Prostate gland (tissue), 2 donors: ENCODE data around the gene UHMK1. TPM values are rescaled to one million over a fixed set of nuclear protein-coding genes. Genes with fewer than 3 reads are reported as not detected.

Source experiments
- DNase-seq: peaks from one replicate; pipeline ENCODE4 v3.0.0-alpha.2; 2019; ENCODE audit warnings: low spot score
- H3K27ac ChIP-seq, 2 donors: fragments of 200-600 bp; sonication (generic); 2 replicates each; pipeline ENCODE4 v1.5.1; 2017 to 2019
- H3K27me3 ChIP-seq: fragments of 200-600 bp; sonication (generic); replicated peaks from 2 replicates; pipeline ENCODE4 v1.5.1; 2019; ENCODE audit not compliant: insufficient read depth
- H3K36me3 ChIP-seq, 2 donors: fragments of 200-600 bp; sonication (generic); 1 replicate in 1 of 2; 2 replicates in 1 of 2; pipeline versions ENCODE4 v1.5.1 to v1.8.1; 2017 to 2019
- H3K4me1 ChIP-seq: fragments of 200-600 bp; sonication (generic); replicated peaks from 2 replicates; pipeline ENCODE4 v1.5.1; 2019
- H3K4me3 ChIP-seq, 2 donors: fragments of 200-600 bp; sonication (generic); 2 replicates each; pipeline ENCODE4 v1.5.1; 2017 to 2019
- H3K9me3 ChIP-seq: fragments of 200-600 bp; sonication (generic); 2 replicates; pipeline ENCODE4 v1.5.1; 2017
- POLR2A ChIP-seq: fragments of 450-650 bp; IDR thresholded peaks from one replicate; pipeline ENCODE4 v1.6.1; 2016; ENCODE audit warnings: antibody characterized with exemption, mild to moderate bottlenecking
- POLR2AphosphoS5 ChIP-seq: sonication (generic); formaldehyde crosslinking; IDR thresholded peaks from one replicate; pipeline ENCODE4 v1.6.1; 2017; ENCODE audit warnings: antibody characterized with exemption
- WGBS: methylation state at CpG from one replicate; pipeline ENCODE4 v1.1.5; 2018; 5-methylcytosine and 5-hydroxymethylcytosine counted together
- intact Hi-C: fragments of 100-400 bp; cut with DNase I; formaldehyde crosslinking; loops from one replicate; pipeline ENCODE4 v1.14.2; 2022
- total RNA-seq, 2 donors: library from RNA; depleted of rRNA; stranded (reverse); fragments of >200 nt; gene quantifications; one replicate each; pipeline ENCODE4 v1.1.0, GENCODE V29; 2016
- TF ChIP-seq, protein P1 (sequence below), 4 experiments: fragments of 200-600 bp in 2 of 4; fragments of 450-650 bp in 2 of 4; sonication (generic) in 2 of 4; IDR thresholded peaks; 1 replicate in 3 of 4; 2 replicates in 1 of 4; pipeline ENCODE4 v1.5.1; 2016 to 2019; ENCODE audit warnings: antibody characterized with exemption in 4 of 4, mild to moderate bottlenecking in 2 of 4, moderate library complexity in 2 of 4

UHMK1 gene
- total RNA-seq, 2 donors from 2014 or later = 34.7 to 47.0 TPM

DNA sequence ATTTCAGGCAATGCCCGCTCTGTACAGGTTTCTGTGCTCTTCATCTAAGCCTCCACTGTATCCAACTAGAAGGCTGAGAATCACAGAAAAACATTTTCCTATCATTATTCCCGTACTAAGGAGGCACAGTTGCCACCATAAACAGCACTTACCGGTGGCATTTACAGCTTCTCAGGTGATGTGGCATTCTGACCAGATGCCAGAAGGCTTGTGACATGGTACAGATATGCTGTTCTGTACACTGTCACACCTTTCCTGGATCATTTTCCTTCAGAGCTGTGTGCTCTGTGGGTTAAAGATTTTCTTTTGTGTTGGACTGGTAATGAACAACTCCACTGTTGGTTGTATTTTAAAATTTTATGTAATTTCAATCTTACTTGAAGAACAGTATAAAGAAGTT, 59.9 kb downstream of the UHMK1 start:
- intact Hi-C loops = no loop called here

DNA sequence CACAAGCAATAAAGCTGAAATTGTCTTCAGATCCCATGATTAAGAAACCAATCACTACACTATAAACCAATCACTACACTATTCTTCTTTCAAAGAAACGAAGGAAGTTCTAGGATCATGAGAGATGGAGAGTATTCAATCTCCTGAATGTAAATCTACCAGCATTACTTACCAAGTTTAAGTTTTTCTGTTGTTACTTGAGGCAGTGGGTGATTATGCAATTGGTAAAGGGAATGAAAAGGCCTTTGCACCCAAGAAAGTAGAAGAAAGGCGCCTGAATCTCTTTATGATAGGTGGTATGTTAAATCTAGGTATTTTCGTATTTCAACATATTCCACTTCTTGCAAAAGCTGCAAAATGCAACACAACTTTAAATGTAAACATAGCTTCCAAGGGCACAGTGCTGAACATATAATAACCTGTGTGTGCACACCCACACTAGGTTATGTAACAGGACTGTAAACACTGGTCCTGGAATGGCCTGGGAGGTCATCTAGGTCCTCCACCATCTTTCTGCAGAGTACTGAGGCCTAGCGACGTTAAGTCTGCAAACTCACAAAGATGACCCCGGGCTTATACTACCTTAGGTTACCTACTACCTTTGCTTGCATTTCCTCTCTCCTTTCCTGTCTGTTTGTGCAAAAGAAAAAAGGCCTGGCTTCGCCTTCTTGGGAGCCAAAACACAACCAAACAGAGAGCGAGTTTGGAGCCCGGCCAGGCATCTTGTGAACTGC, 62.9 kb downstream of the UHMK1 start:
- Histone ChIP-seq H3K4me1 (no peaks in the 10 kb centered on the region), H3K27ac (peak overlapping the region; percentile 96 to 97), H3K4me3 (peak overlapping the region; percentile 83 to 90), H3K27me3 (no peaks in the 10 kb centered on the region), H3K9me3 (no peaks in the 10 kb centered on the region), H3K36me3 (no peaks in the 10 kb centered on the region)
- WGBS = 46% methylated on average over 9 of the region's 9 CpGs
- no peak for TF ChIP-seq POLR2A
- intact Hi-C loops = loop anchor here (5.0 kb wide), 1 partner anchor 63 kb away; the partner anchor contains the start of gene UHMK1
- peak; percentile 66 for DNase-seq

More for the DNA sequence above, 59.9 kb downstream of the UHMK1 start:
- no peak overlapping the region for H3K27ac ChIP-seq
- H3K4me3 ChIP-seq = no peak overlapping the region
- no peak for TF ChIP-seq POLR2A
- peak; percentile 41 for TF ChIP-seq POLR2AphosphoS5
- TF ChIP-seq, protein P1, sequence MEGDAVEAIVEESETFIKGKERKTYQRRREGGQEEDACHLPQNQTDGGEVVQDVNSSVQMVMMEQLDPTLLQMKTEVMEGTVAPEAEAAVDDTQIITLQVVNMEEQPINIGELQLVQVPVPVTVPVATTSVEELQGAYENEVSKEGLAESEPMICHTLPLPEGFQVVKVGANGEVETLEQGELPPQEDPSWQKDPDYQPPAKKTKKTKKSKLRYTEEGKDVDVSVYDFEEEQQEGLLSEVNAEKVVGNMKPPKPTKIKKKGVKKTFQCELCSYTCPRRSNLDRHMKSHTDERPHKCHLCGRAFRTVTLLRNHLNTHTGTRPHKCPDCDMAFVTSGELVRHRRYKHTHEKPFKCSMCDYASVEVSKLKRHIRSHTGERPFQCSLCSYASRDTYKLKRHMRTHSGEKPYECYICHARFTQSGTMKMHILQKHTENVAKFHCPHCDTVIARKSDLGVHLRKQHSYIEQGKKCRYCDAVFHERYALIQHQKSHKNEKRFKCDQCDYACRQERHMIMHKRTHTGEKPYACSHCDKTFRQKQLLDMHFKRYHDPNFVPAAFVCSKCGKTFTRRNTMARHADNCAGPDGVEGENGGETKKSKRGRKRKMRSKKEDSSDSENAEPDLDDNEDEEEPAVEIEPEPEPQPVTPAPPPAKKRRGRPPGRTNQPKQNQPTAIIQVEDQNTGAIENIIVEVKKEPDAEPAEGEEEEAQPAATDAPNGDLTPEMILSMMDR (IDR thresholded peaks at IDR 0.05) = no peak
- no peaks in the 10 kb centered on the region for H3K36me3 ChIP-seq
- no peaks in the 10 kb centered on the region for H3K9me3 ChIP-seq
- no peaks in the 10 kb centered on the region for H3K27me3 ChIP-seq
- WGBS = 62% methylated on average over 3 of the region's 3 CpGs
- no peaks in the 10 kb centered on the region for H3K4me1 ChIP-seq
- peak; percentile 24 for DNase-seq

DNA sequence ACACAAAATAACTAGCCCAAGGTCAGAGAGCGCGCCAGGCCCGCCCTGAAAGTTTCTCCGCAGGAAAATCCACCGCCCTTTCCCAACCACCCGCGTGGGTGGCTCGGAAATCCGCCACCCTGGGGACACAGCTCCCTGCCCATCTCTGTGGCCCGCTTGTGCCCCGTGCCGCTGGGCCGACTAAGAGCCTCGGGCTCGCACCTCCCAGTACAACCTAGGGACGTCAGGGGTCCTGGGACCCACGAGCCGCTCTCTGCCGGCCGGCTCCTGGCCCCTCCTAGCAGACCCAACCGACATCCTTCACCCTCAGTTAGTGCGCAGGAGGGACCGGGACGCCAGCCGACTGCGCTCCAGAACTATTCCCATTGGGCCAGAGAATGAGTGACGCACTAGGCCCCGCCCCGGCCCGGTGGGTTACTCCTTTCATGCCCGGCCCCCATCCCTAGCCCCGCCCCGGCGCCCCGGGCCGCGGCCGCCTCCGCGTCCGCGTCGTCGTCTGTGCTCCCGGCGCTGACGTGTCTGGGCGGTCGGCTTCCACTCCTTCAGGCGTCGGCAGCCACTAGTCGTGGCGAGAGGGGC, 63.5 kb downstream of the UHMK1 start:
- 0% methylated on average over 26 of the region's 53 CpGs for WGBS
- no peaks in the 10 kb centered on the region for H3K36me3 ChIP-seq
- TF ChIP-seq, protein P1 (IDR thresholded peaks at IDR 0.05) = peak in 1 of 4 experiments; percentile 0
- TF ChIP-seq POLR2A (peak; percentile 85), POLR2AphosphoS5 (peak; percentile 94)
- H3K4me1 ChIP-seq = no peaks in the 10 kb centered on the region
- peak overlapping the region; percentile 96 to 97 for H3K27ac ChIP-seq
- DNase-seq = peak; percentile 98
- H3K4me3 ChIP-seq = peak overlapping the region; percentile 83 to 90
- H3K9me3 ChIP-seq = no peaks in the 10 kb centered on the region
- intact Hi-C loops = loop anchor here (5.0 kb wide), 1 partner anchor 64 kb away; the partner anchor contains the start of gene UHMK1
- H3K27me3 ChIP-seq = no peaks in the 10 kb centered on the region

DNA sequence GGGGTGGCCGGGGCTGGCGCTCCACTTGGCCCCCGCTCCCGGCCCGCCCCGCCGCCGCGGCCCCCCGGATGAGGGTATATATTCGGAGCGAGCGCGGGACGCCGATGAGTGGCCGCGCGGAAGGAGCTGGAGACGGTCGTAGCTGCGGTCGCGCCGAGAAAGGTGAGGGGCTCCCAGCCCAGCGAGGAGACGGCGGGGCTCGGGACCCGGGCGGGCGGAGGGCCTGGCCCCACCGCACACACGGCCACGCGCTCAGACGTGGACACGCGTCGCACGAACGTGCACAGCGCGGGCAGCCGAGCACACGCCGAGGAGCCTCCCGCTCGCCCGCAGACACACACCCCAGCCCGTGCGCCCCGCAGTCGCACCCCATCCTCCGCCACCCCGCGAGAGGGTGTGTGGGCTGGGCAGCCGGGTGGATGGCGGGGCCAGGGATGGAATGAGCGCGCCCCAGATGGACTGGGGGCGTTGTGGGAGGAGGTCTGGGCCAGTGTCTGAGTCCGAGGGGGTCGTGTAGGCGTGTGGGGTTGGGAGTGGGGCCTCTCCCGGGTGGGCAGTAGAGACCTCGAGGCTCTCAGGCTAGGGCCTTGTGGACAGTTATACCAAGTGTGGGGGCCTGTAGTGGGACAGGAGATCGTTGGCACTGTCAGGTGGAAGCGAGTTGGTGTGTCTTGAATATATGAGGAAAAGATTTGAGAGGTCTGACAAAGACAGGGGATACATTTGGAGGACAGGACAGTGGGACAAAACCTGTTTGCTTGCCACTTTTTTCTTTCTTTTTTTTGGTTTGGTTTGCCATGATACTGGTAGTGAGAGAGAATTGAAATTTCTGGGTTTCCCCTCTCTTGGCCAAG, 64.2 kb downstream of the UHMK1 start, which contains the start of gene UAP1:
TSS of gene UAP1 (plus strand) at position 107 of the 854 bp plus-strand sequence. CDS start 4,347 bp downstream, outside the sequence.
- TF ChIP-seq, protein P1 (IDR thresholded peaks at IDR 0.05) = no peak
- no peak for TF ChIP-seq POLR2A
- no peak for TF ChIP-seq POLR2AphosphoS5
- peak within 1 kb of the TSS; percentile 96 to 97 for H3K27ac ChIP-seq
- whole genome bisulfite sequencing = 1% methylated on average over 55 of the region's 69 CpGs
- H3K27me3 ChIP-seq = no peaks in the 10 kb centered on the region
- intact Hi-C loops = loop anchor here (5.0 kb wide), 1 partner anchor 65 kb away; the partner anchor contains the start of gene UHMK1
- H3K4me3 ChIP-seq = peak within 1 kb of the TSS; percentile 83 to 90
- peak; percentile 22 for DNase-seq
- H3K36me3 ChIP-seq = no peaks in the 10 kb centered on the region
- H3K9me3 ChIP-seq = no peaks in the 10 kb centered on the region
- no peaks in the 10 kb centered on the region for H3K4me1 ChIP-seq

DNA sequence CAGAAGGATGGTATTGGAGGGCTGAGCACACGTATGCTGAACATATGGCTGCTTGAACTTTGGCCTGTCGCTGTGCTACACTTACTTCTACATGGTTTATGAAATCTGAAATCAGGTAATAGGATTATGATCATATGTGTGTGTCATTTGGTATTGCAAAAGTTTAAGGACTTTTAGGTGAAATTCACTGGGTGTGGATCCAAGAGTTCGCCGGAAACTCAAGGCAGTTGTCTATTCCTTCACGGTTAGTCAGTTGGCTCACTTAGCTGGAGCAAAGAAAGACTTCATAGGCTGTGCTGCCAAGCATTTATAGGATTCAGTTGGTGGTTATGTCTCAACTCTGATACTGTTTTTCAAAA, 64.8 kb downstream of the UHMK1 start:
- no peaks in the 10 kb centered on the region for H3K27me3 ChIP-seq
- intact Hi-C loops = loop anchor here (5.0 kb wide), 1 partner anchor 65 kb away; the partner anchor contains the start of gene UHMK1
- no peaks in the 10 kb centered on the region for H3K4me1 ChIP-seq
- peak overlapping the region; percentile 96 to 97 for H3K27ac ChIP-seq
- peak; percentile 39 for TF ChIP-seq POLR2AphosphoS5
- TF ChIP-seq, protein P1 (IDR thresholded peaks at IDR 0.05) = no peak
- TF ChIP-seq POLR2A = no peak
- DNase-seq = peak; percentile 23
- H3K4me3 ChIP-seq = peak overlapping the region; percentile 83 to 90
- H3K36me3 ChIP-seq = no peaks in the 10 kb centered on the region
- H3K9me3 ChIP-seq = no peaks in the 10 kb centered on the region
- 39% methylated on average over 5 of the region's 5 CpGs for WGBS
